Measurements from ENCODE around the gene RGL3. TPM values are rescaled to one million over a fixed set of nuclear protein-coding genes. Genes with fewer than 3 reads are reported as not detected.
A peak's percentile ranks its signal among the peaks of the same experiment; 100 is the strongest.

RGL3 gene
- total and polyA plus RNA-seq, 2 of the 4 experiments (the other 2 are of a cell fraction), result 0.18 to 0.62 TPM

DNA sequence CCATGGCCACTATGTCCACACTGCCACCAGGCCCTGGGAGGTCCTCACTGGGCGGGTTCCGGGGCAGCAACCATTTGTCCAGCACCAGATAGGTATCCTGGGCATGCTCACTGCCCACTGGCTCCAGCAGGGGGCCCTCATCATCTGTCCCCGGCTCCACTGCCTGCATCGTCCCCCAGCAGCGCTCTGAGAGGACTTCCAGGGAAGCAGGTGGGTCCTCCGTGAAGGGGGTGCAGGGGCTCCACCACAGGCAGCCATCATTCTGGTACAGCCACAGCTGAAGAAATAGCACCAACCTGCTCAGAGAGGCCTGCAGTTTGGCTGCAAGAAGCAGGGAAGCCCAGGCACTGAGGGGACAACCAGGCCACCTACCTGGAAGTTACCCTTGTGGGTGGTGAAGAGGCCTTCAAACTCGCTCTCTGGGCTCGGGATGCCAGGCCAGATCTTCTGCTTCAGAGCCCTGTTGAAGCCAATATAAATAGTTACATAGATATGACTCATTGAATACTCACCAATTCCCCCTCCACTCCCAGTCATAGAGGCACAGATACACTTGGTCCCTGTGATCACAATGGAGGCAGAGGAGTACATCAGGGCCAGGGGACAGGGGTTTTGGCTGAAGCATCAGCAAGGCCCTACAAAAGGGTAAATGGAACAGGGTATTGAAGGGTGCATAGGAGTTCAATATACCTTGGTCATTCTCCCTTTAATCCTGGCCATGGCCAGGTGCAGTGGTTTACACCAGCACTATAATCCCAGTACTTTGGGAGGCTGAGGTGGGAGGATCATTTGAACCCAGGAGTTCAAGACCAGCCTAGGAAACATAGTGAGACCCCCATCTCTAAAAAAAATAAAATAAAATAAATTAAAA is 40.6 kb downstream of the RGL3 start (continued):
- no peak for TF ChIP-seq ELK1 (IDR thresholded peaks at IDR 0.05; ENCODE audit: borderline replicate concordance, low read depth, low read length)

DNA sequence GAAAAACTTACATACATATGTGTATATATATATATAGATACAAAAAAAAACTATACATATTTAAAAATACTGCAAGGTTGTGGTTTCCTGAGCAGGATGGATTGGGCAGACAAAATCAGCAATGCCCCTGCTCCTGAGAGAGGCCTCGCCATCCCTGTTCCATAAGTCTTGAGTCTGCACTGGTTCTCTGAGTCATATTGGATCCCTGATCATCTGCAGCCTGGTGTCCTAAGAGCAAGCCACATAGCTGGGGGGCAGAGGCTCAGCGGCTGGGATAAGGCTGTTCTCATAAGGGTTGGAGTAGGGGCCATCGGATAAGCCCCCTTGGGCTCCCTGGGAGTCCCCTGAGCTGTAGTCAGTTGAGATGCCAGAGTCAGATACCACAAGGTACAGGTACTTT is 41.4 kb downstream of the RGL3 start:
- H3K18ac ChIP-seq (ENCODE audit: low read depth, low read length), result 0 out of 2 replicates have a peak overlapping the region, but pooled peaks have one; percentile 3
- peaks cover 25% of the 10 kb centered on the region for H3K4me1 ChIP-seq (ENCODE audit: control insufficient read depth, insufficient read depth, low read length)
- peak overlapping the region; percentile 80 for H3K4ac ChIP-seq (ENCODE audit: low read depth, low read length)
- H3K14ac ChIP-seq (replicated peaks; ENCODE audit: low read depth, low read length), result peak overlapping the region; percentile 80; the same call in 1 of the 2 replicates
- H3K9ac ChIP-seq (ENCODE audit: low read depth, low read length), result peak overlapping the region; percentile 19; the same call in 1 of the 2 replicates
- no peak overlapping the region for H3K56ac ChIP-seq (ENCODE audit: extremely low read depth, insufficient read depth, low read length)
- H4K8ac ChIP-seq (ENCODE audit: low read depth in 2 of 2, low read length in 2 of 2), result peak overlapping the region in 1 of 2 experiments; percentile 64; a peak in 1 of 4 replicates
- peak overlapping the region; percentile 12 for H2AFZ ChIP-seq (replicated peaks; ENCODE audit: low read length, poor library complexity)
- no peak overlapping the region for H3K4me3 ChIP-seq (ENCODE audit: insufficient read depth, low read depth, low read length)
- H4K5ac ChIP-seq (ENCODE audit: low read depth, low read length), result peak overlapping the region; percentile 22; the same call in 1 of the 2 replicates
- peak overlapping the region; percentile 78 for H2BK5ac ChIP-seq (ENCODE audit: low read depth, low read length, poor library complexity, severe bottlenecking)
- ATAC-seq (ENCODE audit: low read depth), result no peak
- no peaks in the 10 kb centered on the region for H3K36me3 ChIP-seq (ENCODE audit: control insufficient read depth, insufficient read depth, low read length)
- CTCF ChIA-PET, result interaction anchor here (1.2 kb wide), 1 partner anchor 84 kb away, joined by 5 read pairs; no protein-coding TSS in a partner anchor
- H3K79me1 ChIP-seq (ENCODE audit: low read depth in 1 of 2, low read length in 2 of 2), result peaks cover 8 to 41% of the 10 kb centered on the region in 2 experiments
- peak overlapping the region; percentile 92 for H2AK9ac ChIP-seq (replicated peaks; ENCODE audit: low read depth, low read length, poor library complexity)
- peak; percentile 37 for DNase-seq
- peak overlapping the region; percentile 75 for H3K27ac ChIP-seq (ENCODE audit: insufficient read depth, low read length)
- peak overlapping the region; percentile 43; the same call in 1 of the 2 replicates for H2BK120ac ChIP-seq (ENCODE audit: low read depth, low read length)
- H4K91ac ChIP-seq (ENCODE audit: insufficient read depth, low read depth, low read length), result peak overlapping the region; percentile 61; the same call in 1 of the 2 replicates
- no TSS peak for BruUV-seq (replicated peaks)
- peak overlapping the region; percentile 42; the same call in 1 of the 2 replicates for H3K4me2 ChIP-seq (ENCODE audit: low read depth, low read length)
- H3K9me1 ChIP-seq (ENCODE audit: insufficient read depth, low read length), result peaks cover 37% of the 10 kb centered on the region
- POLR2A ChIA-PET (ENCODE audit: unreplicated experiment), result no interaction called here
- peak overlapping the region; percentile 93; the same call in 1 of the 2 replicates for H2AK5ac ChIP-seq (ENCODE audit: low read depth, low read length)
- in situ Hi-C loops (cut with MboI; ENCODE audit: low sequenced_read_pairs) (no loop called here), intact Hi-C loops (cut with micrococcal nuclease) (no loop called here), dilution Hi-C loops (cut with HindIII; ENCODE audit: low sequenced_read_pairs, unreplicated experiment) (no loop called here)
- 87% methylated on average over 3 of the region's 3 CpGs; no CpG with 5 or more reads in 1 of the 2 experiments for WGBS, 2 experiments (ENCODE audit: extremely low coverage in 2 of 2, insufficient read length in 1 of 2)
- no peak overlapping the region for H3K23ac ChIP-seq (ENCODE audit: low read depth, low read length)
- peak overlapping the region; percentile 62; the same call in 1 of the 2 replicates for H2BK20ac ChIP-seq (ENCODE audit: low read depth, low read length)
- H3K27me3 ChIP-seq (ENCODE audit: control insufficient read depth, insufficient read depth, low read length), result no peaks in the 10 kb centered on the region; the same call in 1 of the 2 replicates
- H4K20me1 ChIP-seq (ENCODE audit: insufficient read depth, low read length), result peaks cover 11% of the 10 kb centered on the region; the same call in 1 of the 2 replicates
- no peaks in the 10 kb centered on the region for H3K9me3 ChIP-seq (ENCODE audit: control insufficient read depth, insufficient read depth, low read length)
- no peak overlapping the region for H2BK15ac ChIP-seq (ENCODE audit: low read depth, low read length)
- TF ChIP-seq RCOR1 (IDR thresholded peaks at IDR 0.05; ENCODE audit: insufficient replicate concordance, low read length), result no peak
- TF ChIP-seq FOS (IDR thresholded peaks at IDR 0.05; ENCODE audit: low read depth, low read length), result no peak
- no peak for TF ChIP-seq CTCF (conservative IDR thresholded peaks at IDR 0.05; ENCODE audit: low read depth, low read length)
- no peak for TF ChIP-seq SMC3 (IDR thresholded peaks at IDR 0.05; ENCODE audit: low read depth, low read length)
- no peak for TF ChIP-seq CHD1 (IDR thresholded peaks at IDR 0.05; ENCODE audit: low read depth, low read length)
- TF ChIP-seq MAZ (IDR thresholded peaks at IDR 0.05; ENCODE audit: borderline replicate concordance, low read depth, low read length), result no peak
- TF ChIP-seq BHLHE40 (IDR thresholded peaks at IDR 0.05; ENCODE audit: low read depth, low read length), result no peak
- TF ChIP-seq RAD21 (IDR thresholded peaks at IDR 0.05; ENCODE audit: low read length), result no peak
- TF ChIP-seq RFX5 (IDR thresholded peaks at IDR 0.05; ENCODE audit: low read depth, low read length), result no peak
- TF ChIP-seq MXI1 (IDR thresholded peaks at IDR 0.05; ENCODE audit: borderline replicate concordance, low read depth, low read length), result no peak
- TF ChIP-seq CEBPB (IDR thresholded peaks at IDR 0.05; ENCODE audit: low read depth, low read length), result no peak

All from IMR-90 (cell line).